Measurements from ENCODE around the gene PPME1.

Gene PPME1

GRCh38 chr11:74226907-74227306, 55.8 kb downstream of the PPME1 start:
- no peak for DNase-seq (ENCODE audit: low read depth in 2 of 2)

GRCh38 chr11:74232311-74232950, 61.3 kb downstream of the PPME1 start:
- DNase-seq (ENCODE audit: low read depth in 2 of 2): no peak

GRCh38 chr11:74233683-74234082, 62.6 kb downstream of the PPME1 start:
- no peak for DNase-seq (ENCODE audit: low read depth in 2 of 2)

- no peak for DNase-seq (ENCODE audit: low read depth in 2 of 2)
Measured at GRCh38 chr11:74235121-74235520, 64.0 kb downstream of the PPME1 start.

GRCh38 chr11:74237541-74237940, 66.5 kb downstream of the PPME1 start:
- no peak for DNase-seq (ENCODE audit: low read depth in 2 of 2)

- DNase-seq (ENCODE audit: low read depth in 2 of 2): no peak
Measured at GRCh38 chr11:74238243-74238642, 67.2 kb downstream of the PPME1 start.

- no peak for DNase-seq (ENCODE audit: low read depth in 2 of 2)
Measured at GRCh38 chr11:74248469-74248868, 77.4 kb downstream of the PPME1 start.

GRCh38 chr11:74249496-74249895, 78.4 kb downstream of the PPME1 start:
- no peak for DNase-seq (ENCODE audit: low read depth in 2 of 2)

- no peak for DNase-seq (ENCODE audit: low read depth in 2 of 2)
Measured at GRCh38 chr11:74253361-74253760, 82.3 kb downstream of the PPME1 start.

GRCh38 chr11:74255741-74256375, 84.8 kb downstream of the PPME1 start:
- peak; percentile 18 to 35 for DNase-seq (ENCODE audit: low read depth in 2 of 2)

- no peak for DNase-seq (ENCODE audit: low read depth in 2 of 2)
Measured at GRCh38 chr11:74256378-74257133, 85.5 kb downstream of the PPME1 start.

- no peak for DNase-seq (ENCODE audit: low read depth in 2 of 2)
Measured at GRCh38 chr11:74257959-74258553, 87.0 kb downstream of the PPME1 start.

GRCh38 chr11:74262725-74263124, 91.6 kb downstream of the PPME1 start:
- DNase-seq (ENCODE audit: low read depth in 2 of 2): no peak

- no peak for DNase-seq (ENCODE audit: low read depth in 2 of 2)
Measured at GRCh38 chr11:74265256-74265655, 94.2 kb downstream of the PPME1 start.

- no peak for DNase-seq (ENCODE audit: low read depth in 2 of 2)
Measured at GRCh38 chr11:74267014-74267413, 95.9 kb downstream of the PPME1 start.

GRCh38 chr11:74268456-74268855, 97.4 kb downstream of the PPME1 start:
- DNase-seq (ENCODE audit: low read depth in 2 of 2): no peak

GRCh38 chr11:74269161-74269811, 98.2 kb downstream of the PPME1 start:
- DNase-seq (ENCODE audit: low read depth in 2 of 2): peak in 1 of 2 experiments; percentile 9

- no peak for DNase-seq (ENCODE audit: low read depth in 2 of 2)
Measured at GRCh38 chr11:74272276-74272675, 101.2 kb downstream of the PPME1 start.

- DNase-seq (ENCODE audit: low read depth in 2 of 2): no peak
Measured at GRCh38 chr11:74276581-74276980, 105.5 kb downstream of the PPME1 start.

GRCh38 chr11:74278103-74278502, 107.0 kb downstream of the PPME1 start:
- DNase-seq (ENCODE audit: low read depth in 2 of 2): no peak

- DNase-seq (ENCODE audit: low read depth in 2 of 2): no peak
Measured at GRCh38 chr11:74278721-74279161, 107.7 kb downstream of the PPME1 start.

GRCh38 chr11:74279256-74279655, 108.2 kb downstream of the PPME1 start:
- no peak for DNase-seq (ENCODE audit: low read depth in 2 of 2)
